ENCODE measurements around the gene LTC4S. TPM values are rescaled to one million over a fixed set of nuclear protein-coding genes. Genes with fewer than 3 reads are reported as not detected.
A peak's percentile ranks its signal among the peaks of the same experiment; 100 is the strongest.

Gene LTC4S
- total RNA-seq, 2 donors from 2014 or later, result 19.7 to 20.3 TPM

GRCh38 chr5:179802207-179802883 is 8.6 kb downstream of the LTC4S start:
- intact Hi-C loops (cut with DNase I), result no loop called here
- peak; percentile 72 for DNase-seq (ENCODE audit: low spot score)

GRCh38 chr5:179802950-179803562 is 9.3 kb downstream of the LTC4S start:
- no peak for DNase-seq (ENCODE audit: low spot score)
- intact Hi-C loops (cut with DNase I), result no loop called here

GRCh38 chr5:179803651-179804554 is 10.1 kb downstream of the LTC4S start:
- DNase-seq (ENCODE audit: low spot score), result peak; percentile 78

GRCh38 chr5:179804555-179804947 is 10.8 kb downstream of the LTC4S start:
- intact Hi-C loops (cut with DNase I), result no loop called here
- DNase-seq (ENCODE audit: low spot score), result peak; percentile 56

More at GRCh38 chr5:179803651-179804554, 10.1 kb downstream of the LTC4S start:
- intact Hi-C loops (cut with DNase I), result no loop called here

GRCh38 chr5:179805070-179805528 is 11.3 kb downstream of the LTC4S start:
- peak; percentile 83 for DNase-seq (ENCODE audit: low spot score)
- intact Hi-C loops (cut with DNase I), result no loop called here

DNA sequence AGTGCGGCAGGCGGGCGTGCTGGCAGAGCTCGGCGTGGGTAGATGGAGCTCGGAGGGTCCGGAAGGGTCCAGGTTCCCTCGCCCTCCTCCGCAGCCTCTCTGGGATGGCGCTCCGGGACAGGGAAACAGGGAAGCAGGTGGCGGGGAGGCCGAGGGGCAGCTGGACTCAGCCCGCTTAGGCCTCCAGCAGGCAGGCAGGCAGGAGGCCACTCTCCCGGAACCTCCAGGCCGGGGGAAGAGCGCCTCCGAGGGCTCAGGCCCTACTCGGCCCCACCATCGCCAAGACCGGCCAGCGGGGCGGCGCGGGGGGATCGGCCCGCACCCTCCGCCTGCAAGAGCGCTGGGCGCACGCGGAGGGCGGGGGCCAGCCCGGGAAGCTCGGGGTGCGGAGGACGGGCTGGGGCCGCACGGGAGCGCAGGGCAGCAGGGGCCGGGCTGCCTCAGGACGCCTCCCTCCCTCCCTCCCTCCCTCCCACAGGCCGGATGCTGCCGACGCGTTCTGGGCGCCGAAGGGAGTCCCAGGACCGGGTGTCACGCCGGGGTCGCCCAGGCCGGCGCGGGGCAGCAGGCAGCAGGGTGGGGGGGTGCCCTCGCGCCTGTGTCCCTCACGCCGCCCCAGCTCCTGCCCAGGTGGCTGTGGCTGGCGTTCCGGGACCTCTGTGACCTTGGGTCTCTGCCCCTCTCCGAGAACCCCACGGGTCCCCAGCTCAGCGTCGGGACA is 11.9 kb downstream of the LTC4S start:
- intact Hi-C loops (cut with DNase I), result loop anchor here in 1 of 2 donors (2.0 kb wide), 1 partner anchor 15 kb away; the partner anchor contains the start of gene SQSTM1
- DNase-seq (ENCODE audit: low spot score), result peak; percentile 86

GRCh38 chr5:179806250-179807048 is 12.7 kb downstream of the LTC4S start, which contains the start of gene MGAT4B:
Gene MGAT4B (minus strand): TSS chr5:179806866. CDS start chr5:179806583, 283 bp downstream.
- intact Hi-C loops (cut with DNase I), result loop anchor here in 1 of 2 donors (2.0 kb wide), 1 partner anchor 14 kb away; the partner anchor contains the start of gene SQSTM1
- peak; percentile 91 for DNase-seq (ENCODE audit: low spot score)

- peak; percentile 59 for DNase-seq (ENCODE audit: low spot score)
- intact Hi-C loops (cut with DNase I), result no loop called here
Measured at GRCh38 chr5:179812135-179812825, 18.5 kb downstream of the LTC4S start.

DNA sequence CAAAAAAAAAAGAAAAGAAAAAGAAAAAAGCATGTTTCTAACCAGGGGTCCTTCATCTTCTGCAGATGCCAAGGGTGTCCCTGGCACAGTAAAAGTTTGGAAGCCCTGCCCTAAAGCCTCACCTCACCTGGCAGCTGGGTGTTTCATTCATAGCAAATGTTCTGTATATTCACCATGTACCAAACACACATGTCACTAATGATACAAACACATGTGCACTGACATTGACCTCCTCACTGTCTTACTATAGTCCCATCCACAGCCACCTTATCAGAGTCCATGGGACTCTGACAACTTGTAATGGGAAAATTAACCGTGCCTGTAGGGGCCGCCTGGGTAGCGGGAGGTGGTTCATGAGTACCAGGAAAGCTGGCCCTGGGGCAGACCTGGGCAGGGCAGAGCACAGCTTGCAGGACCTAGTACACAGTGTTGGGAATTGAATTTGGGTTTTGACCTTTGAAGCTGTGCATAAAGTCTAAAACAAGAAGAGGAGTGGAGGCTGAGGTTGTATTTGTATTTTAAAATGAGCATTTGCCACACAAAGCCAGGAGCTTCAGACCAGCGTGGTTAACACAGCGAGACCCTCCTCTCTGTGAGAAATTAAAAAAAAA is 19.3 kb downstream of the LTC4S start:
- intact Hi-C loops (cut with DNase I), result no loop called here
- DNase-seq (ENCODE audit: low spot score), result no peak

DNA sequence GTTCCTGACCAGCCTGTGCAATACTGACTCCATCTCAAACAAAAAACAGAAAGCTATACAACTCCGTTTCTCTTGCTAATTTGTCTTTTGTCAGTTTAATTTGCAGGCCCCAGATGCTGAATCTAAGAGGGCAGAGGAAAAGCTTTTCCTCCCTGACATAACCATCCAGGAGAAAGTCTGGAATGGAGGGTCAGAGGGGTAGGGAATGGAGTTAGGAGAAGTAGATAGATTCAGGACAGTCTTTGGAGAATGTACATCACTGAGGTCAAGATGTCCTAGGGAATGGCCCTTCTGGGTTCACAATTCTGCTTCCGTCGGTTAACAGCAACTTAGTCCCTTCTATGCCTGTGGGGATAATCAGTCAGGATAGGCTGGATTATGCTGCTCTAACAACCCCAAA is 20.3 kb downstream of the LTC4S start:
- DNase-seq (ENCODE audit: low spot score), result no peak
- intact Hi-C loops (cut with DNase I), result no loop called here

DNA sequence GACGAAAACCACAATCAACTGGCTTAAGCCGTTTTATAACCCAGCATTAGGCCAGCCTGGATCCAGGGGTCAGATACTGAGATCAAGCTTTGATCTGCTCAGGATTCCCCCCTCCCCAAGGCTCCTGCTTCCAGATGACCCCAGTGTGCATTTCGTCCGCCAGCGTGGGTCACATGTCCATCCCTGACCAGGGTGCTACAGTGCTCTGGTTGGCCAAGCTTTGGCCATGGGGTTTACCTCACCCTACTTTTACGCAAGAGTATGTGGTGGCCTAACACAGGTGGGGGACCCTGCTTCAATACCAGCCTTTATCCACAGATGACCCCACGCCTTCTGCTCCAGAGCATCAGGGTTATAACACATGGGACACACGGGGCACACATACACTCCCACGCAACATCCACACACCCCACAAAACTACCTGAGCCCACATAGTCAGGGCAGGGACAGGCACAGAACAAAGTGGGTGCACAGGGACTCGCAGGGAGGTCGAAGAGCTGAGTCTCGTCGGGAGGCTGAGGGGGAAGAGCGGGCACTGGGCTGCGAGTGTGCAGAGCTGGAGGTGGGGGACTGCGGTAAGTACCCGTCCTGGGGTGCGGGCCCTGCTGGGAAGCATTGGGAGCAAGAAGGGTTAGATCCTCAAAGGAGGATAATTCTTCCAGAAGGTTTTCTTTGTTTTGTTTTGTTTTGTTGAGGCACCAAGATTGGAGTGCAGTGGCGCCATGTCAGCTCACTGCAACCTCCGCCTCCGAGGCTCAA is 21.9 kb downstream of the LTC4S start:
- intact Hi-C loops (cut with DNase I), result no loop called here

DNA sequence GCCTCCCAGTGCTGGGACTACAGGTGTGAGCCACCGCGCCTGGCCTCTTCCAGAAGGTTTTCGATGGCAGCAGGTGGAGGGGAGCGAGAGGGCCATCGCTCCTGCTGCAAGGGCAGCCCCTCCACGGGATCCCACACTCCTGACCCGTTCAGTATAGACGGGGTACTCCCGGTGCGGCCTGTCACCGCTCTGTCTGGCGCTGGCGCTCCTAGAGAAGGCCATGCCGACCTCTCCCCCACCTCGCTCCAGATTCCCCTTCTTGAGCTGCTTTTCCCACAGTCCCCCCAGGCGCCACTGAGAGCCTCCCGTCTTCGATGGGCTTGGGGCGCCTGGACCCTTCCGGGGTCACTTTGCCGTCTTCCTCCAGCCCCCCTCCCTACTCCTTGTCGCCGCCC is 22.6 kb downstream of the LTC4S start:
- intact Hi-C loops (cut with DNase I), result no loop called here

More for the DNA sequence above, 21.9 kb downstream of the LTC4S start:
- no peak for DNase-seq (ENCODE audit: low spot score)

GRCh38 chr5:179816796-179817469 is 23.1 kb downstream of the LTC4S start:
- no peak for DNase-seq (ENCODE audit: low spot score)
- intact Hi-C loops (cut with DNase I), result no loop called here

More for the DNA sequence above, 22.6 kb downstream of the LTC4S start:
- DNase-seq (ENCODE audit: low spot score), result no peak

DNA sequence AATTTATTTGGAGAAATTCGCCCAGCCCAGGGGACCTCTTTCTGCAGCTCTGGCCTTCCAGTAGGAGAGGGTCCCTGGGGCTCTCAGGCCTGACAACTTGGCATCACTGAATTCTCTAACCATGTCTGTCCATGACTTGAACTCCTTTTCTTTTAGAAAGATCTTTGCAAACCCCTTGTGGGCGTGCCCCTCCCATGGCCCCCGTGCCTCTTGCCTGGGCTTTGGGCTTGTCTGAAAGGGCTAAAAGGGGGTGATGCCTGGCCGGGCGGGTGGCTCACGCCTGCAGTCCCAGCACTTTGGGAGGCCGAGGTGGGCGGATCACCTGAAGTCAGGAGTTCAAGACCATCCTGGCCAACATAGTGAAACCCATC is 23.7 kb downstream of the LTC4S start:
- intact Hi-C loops (cut with DNase I), result no loop called here
- no peak for DNase-seq (ENCODE audit: low spot score)

DNA sequence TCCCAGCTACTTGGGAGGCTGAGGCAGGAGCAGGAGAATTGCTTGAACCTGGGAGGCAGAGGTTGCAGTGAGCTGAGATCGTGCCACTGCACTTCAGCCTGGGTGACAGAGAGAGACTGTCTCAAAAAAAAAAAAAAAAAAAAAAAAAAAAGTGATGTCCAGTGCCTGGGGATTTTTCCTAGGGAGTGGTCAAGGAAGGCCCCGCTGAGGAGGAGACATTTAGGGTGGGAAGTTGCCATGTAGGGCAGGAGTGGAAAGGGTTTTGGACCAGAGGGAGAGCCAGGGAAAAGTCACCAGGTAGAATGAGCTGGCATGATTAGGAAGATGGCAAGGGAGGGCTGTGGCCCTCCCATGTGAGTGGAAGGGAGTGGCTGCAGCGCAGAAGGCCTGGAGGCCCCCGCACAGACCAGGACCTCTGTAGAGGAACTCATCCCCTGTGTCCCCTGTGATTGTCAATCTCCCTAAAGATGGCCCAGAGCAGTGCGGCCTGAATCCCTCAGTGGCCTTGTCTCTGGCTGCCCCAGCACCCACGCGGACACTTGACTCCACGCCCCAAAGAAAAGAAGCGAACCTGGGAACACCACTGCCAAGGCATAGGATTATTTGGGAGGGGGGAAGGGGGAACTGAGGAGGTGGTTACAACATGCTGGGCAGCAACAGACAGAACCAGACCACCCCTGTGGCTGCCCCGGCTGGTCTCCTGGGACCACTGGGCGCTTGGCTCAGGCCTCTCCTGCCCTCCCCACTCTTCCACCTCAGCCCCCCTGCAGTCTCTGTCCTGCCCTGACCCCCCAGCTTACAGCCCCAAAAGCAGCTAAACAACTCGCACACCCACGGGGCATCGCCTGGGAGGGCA is 24.3 kb downstream of the LTC4S start:
- no peak for DNase-seq (ENCODE audit: low spot score)
- intact Hi-C loops (cut with DNase I), result no loop called here
